ENCODE results near the gene GNAL.

Gene GNAL

DNA sequence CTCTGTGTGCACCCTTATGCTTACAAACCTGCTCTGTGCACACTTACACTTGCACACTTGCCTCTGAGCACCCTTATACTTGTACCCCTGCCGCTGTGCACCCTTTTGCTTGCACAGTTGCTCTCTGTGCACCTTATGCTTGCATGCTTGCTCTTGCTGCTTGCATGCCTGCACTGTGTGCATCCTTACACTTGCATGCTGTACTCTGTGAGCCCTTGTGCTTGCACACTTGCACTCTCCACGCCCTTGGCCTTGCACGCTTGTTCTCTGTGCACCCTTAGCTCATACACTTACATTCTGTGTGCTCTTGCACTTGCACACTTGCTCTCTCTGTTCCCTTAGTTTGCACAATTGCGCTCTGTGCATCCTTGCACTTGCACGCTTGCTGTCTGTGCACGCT is 78.3 kb downstream of the GNAL start:
- no peak for DNase-seq

DNA sequence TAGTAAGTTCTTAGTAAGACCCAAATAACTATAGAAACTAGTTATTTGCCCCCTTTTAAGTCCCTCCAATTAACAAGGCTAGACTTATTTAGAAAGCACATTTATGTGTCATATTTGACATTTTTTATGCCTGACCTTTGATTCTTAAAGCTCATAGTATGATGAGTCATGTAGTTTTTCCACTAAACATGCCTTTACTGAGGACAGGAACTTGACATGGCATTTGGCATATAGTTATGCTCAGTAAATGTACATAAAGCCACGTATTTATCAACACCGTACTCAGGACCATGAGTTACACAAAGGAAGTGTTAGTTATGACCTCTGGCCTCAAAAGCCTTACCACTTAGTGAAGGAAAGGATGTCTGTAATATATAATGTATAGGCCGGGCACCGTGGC is 78.9 kb downstream of the GNAL start:
- DNase-seq = peak; percentile 52

DNA sequence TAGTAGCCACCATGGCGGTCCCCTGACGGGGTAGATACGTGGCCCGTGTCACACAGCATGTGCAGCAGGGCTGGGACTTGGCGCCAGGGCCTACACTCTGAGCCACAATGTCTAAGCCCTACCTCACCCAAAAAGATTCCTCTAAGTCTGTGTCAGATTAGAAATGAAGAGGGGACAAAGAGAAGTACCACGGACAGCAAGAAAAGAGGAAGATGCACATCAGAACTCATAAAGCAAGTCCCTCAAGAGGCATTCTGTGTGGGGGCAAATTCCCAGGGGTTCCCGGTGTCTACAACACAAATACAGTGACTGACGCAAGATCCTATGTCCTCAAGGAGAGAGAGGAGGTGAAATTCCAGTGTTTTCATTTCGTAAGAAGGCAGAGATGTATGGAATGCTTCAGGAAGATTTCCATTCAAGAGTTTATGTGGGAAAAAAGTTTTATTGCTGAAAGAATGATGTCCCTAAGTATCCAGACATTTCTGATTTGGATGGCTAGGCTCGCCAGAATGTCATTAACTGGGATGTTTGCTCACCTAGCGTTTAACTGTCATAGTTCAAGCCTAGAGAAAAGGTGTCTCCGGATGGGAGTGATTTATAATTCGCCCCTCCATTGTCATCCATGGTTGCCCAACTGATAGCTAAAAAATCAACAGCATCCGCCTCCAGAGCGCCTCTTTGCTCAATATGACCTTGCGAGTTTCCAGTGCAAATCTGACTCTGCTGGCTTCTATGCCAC is 86.5 kb downstream of the GNAL start:
- DNase-seq = no peak

DNA sequence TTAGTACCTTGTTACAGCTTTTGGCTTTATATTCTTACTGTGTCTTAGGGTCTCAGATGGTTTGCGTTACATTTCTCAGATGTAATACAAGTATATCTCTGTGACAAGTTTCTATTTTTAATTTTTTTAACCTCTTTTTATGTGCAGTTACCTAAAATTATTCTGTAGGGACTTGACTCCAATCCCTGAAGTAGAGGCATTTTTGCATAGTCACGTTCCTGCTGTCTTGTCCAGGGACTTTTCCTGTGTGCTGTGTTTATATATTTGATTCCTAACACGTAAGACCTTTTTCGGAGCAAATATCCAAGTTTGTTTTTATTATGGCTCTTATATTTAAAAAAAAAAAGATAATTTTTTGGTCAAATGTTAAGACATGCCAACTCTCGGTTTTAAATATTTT is 91.0 kb downstream of the GNAL start:
- DNase-seq = no peak

DNA sequence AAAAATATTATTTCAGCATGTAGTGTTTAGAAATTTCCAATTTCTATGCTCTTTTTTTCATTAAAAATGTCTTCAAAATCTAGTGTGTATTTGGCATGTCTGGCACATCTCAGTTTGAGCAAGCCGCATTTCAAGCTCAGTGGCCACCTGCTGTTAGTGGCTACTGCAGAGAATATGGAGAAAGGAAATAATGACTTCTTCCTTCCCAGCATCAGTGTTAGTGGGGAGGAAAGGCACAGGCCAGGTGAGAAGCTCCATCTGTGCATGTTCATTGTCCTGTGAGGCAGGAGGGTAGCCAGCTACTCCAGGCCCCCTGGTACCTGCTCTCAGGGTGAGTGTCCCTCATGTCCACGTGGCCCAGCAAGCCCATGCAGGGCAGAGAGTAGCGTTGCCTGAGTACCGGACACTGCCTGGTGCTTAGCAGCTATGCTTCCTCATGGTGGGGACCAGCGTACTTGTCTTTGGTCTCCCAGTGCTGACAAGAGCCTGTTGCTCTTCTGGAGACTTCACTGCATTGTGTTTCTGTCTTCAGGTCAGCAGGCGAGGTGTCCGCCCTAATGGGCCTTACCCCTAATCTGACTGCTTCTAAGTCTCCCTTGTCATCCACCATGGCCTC is 94.8 kb downstream of the GNAL start:
- no peak for DNase-seq

DNA sequence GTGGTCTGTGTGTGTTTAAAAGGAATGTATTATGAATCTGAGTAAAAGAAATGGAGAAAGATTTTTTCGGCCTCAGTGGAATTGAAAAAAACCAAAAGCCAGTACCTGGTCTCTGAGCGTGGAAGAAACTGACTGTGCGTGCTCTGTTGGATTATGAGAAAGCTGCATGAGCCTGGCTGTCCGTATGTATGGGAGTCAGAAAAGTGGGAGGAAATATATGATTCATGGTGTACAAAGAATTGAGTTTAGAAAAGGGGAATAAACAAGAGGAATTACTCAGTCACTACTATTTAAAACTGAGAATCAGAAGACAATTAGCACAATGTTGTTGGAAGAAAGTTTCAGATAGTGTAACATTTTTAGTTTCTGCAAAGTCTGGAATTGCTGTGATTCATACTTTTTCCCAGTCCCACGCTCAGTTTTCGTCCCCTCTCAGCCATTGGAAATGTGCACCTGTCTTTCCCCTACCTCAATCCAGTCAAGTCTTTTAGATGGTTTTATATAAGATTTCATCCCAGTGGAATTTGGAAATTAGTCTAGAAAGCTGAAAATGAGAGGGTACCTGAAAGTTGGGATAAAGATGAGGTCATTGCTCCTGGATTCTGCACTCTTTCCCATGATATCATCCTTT is 95.7 kb downstream of the GNAL start:
- DNase-seq = no peak

DNA sequence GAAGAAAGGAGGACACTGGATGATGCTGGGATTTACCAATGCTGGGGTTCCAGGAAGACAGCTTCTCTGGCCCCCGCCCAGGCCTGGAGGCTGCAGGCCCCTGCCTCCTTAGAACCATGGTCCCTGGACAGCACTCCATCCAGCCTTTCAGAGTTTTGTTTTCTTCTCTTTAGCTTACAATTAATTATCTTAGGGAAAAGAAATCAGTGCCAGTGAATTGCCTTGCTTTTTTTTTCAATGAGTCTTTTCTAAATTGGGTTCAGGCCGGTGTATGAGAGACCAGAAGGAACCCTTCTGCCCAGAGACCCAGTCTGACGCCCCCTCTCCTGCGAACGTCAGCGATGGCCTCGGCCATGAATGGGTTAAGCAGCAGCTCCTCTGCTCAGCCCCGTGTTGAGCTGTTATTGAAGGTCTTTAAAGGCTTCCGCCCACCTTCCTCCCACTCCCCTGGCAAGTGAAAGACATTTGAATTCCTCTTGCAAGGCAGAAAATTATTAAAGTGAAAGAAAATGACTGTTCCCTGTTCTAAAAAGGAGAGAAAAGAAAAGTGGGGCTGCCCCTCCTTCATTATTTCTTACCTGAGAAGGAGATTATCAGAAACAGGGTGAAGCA is 96.5 kb downstream of the GNAL start:
- DNase-seq = no peak

DNA sequence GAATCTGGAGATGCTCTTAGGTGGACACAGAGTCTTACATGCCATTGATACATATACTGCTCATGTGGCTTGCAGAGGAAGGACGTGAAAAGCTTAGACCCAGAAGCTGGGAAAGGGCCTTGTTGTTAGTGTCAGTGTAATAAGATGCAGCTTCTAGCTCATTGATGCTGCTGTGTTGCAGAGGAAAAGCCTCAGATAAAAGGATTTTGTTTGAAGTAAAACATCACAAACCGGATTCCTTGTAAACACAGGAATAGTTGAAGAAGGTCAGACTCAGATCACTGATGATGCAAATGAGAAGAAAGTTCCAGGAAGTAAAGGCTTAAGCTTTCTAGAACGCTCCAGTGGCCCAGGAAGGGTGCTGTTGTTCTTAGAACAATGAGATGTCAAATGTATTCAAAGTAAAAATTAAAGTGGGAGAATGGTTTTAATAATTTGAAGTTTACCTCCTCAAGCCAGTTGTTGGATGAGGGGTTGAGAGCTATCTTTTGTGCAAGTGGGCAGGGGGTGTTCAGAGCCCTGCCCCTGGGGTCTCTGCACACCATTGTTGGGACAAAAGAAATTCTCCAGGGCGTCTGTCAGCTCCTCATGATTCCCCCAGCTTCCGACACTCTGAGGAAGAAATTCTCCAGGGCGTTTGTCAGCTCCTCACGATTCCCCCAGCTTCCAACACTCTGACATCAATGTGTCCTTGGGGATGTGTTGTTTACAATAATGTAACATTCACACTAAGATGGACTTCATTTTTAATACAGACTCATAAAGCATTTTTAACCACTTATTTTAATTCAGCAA is 100.8 kb downstream of the GNAL start:
- peak; percentile 1 for DNase-seq

DNA sequence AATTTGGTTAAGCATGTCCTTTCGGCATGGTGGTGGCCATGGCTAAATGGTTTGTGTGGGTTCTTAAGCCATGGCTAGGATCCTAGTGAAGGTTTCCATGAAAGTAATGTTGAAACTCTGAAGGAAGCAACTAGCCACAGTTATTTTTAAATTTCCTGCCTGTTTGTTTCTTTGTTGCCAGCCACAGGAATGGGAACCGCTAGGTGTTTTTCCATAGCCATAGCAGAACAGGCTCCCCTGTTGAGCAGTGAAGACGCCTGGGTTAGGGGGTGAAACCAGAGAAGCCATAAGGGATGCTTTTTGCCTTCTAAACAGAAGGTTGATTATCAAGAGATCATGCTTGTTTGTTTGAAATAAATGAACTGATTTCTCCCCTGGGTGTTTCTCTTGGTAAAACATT is 102.1 kb downstream of the GNAL start:
- DNase-seq = no peak

DNA sequence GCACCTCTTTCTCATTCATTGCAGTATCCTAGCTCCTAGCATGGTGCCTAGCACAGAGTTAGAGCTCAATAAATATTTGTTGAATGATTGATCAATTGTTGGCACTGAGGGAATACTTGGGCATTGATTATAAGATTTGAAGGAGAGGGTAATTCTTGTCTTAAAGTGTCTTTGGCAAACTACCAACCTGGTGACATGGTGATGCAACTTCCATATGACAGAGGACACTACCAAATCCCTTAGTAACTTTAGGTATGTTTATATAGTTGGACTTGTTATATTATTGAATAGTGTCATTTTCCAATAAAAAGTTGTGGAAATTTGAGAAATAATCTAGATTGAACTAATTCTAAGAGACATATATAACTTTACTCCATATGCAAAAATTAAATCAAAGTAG is 103.6 kb downstream of the GNAL start:
- DNase-seq = no peak

DNA sequence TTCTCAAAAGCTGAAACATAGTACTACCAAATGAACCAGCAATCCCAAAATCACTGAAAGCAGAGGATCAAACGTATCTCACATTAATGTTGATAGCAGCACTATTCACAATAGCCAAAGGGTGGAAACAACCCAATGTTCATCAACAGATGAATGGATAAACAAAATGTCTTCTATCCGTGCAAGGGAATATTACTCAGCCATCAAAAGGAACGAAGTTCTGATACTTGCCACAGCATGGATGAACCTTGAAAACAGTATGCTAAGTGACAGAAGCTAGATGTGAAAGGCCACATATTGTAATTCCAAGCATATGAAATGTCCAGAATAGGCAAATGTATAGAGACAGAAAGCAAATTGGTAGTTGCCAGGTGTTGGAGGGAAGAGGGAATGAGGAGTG is 105.1 kb downstream of the GNAL start:
- no peak for DNase-seq

DNA sequence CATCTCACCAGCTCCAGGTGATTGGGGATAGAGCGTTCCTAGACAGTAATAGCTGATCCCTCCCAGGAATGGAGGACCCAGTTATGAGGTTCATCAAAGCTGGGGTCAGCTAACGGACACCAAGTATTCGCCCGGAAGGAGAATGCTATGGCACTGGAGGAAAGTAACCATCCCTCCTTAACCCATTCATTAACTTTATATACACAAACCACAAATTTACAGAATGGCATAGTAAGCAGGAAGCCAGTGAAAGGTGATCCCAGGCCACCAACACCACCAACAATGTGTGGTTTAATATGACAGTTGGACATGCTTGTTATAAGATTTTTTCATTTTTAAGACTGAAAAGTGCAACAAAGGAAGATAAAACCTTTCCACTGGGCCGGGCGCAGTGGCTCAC is 106.9 kb downstream of the GNAL start:
- DNase-seq = no peak

DNA sequence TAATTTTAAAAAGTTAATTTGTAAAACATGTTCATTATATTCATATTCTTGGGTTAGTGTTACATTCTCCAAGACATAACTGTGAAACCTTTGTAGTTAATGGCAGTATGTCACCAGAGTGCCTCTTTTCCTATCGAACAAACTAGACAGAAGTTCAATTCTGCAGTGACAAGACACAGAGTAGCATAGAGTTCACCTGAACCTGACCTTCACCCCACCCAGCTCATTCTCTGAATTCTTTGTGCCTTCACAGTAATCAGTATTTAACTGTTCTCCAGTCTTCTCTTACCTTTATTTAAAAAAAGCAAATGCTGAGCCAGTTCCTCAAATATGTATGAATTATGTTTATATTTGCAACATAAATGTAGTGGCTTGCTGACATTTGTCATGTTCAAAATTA is 109.2 kb downstream of the GNAL start:
- DNase-seq = no peak

DNA sequence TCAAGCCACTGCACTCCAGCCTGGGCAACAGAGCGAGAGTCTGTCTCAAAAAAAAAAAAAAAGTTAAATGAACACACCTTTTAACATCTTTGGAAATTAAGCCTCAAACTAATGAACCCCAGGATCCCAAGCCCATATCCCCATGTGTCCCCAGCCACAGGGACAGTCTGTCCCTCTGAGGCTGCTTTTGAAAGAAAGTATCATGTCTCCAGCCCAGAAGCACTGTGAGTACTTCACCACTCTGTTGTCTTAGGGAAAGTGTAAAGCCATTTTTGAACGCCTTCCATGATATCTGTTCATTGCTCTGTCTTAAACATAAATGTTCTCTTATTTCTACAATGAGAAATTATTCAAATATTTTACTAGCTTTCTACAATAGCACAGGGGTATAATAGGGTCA is 110.0 kb downstream of the GNAL start:
- no peak for DNase-seq

DNA sequence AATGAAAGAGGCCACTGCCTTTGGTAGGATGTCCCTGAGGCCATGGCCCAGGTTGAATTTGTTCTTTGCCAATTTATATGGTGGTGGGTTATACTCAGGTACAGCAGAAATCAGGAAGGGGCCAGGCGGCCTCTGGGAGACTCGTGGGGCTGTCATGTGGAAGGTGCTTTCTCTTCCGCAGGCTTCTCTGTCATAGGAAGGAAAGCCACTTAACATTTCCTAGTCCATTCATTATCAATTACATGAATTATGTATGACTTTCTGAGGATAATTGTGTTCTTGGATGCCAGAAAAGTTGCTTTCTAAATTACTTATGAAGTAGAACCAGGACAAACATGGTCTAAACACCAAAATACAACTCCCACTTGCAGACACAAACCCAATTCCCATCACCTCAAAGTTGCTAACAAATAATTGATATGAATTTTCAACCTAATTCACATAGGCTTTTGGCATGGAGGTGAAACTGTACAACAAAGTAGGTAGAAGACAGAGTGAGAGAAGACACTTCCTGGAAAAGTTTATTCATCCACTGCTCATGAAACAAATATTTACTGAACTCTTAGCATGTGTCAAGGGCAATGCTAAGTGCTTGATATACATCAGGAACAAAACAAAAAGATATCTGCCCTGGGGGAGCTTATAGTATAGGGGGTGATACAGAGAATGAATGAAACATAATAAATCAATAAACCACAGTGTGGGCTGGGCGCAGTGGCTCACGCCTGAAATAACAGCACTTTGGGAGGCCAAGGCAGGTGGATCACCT is 111.7 kb downstream of the GNAL start:
- no peak for DNase-seq

DNA sequence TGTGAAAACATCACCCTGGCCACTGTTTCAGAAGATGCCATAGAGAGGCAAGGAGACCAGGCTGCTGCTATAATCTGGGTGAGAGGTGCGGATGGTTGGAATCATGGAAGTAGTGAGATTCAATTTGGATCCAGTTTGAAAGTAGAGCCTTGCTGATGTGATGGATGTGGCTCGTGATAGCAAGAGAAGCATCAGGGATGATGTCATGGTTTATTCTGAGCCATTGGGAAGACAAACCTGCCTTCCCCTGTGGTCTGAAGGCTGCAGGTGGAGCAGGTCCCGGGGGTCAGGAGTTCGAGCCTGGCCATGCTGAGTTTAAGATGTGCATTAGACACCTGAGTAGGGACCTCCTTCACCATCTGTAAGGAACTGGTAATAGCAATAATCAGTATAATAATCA is 112.5 kb downstream of the GNAL start:
- no peak for DNase-seq

DNA sequence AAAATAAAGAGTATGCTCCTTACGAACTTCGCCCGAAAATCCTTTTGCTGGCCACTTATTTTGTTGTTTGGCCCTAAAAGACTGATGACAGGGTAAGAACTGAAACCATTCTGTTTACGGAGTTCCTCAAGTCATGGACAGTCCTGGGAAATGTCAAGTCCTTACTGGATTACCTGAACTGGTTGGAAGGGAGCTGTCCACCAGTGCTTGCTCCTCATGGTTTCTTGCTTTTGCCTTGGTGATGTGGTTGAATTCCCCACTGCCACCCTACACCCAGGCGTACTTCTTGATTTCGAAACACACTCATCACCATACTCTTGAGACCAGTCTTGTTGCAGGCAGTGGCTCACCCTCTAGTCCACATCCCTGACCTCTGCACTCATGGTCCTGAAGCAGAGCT is 113.1 kb downstream of the GNAL start:
- DNase-seq = no peak

DNA sequence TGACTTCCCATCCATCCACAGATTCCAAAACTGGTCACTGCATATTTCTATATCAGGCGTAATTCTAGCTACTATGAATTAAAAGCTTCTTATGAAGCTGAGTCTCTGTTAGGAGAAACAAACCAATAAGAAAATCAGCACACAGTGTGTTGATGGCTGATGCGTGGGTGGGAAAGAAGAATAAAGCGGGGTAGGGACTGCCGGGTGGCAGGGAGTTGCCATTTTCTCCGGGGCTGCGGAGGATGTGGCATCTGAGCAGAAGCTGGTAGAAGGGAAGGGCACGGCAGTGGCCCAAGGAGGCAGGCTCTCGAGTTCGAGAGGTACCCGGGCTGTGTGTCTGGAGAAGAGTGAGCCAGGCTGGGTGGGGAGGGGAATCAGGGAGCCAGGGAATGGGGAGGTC is 113.5 kb downstream of the GNAL start:
- DNase-seq = no peak

DNA sequence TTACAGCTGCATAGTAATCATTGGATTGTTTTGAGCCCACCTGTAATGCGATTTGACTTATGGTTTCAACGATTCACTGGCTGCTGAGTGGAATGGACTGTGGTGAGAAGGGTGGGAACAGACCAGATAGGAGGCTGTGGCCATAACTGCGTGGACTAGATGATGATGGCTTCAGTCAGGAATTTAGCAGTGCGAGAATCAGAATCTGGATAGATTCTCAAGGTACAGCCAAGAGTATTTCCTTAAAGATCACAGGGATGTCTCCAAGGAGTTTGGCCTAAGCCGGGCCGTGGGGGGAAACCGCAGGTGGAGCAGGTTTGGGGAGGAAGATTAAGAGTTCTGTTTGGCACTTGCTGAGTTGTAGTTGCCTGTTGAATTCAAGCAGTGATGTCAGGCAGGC is 118.2 kb downstream of the GNAL start:
- peak; percentile 57 for DNase-seq

DNA sequence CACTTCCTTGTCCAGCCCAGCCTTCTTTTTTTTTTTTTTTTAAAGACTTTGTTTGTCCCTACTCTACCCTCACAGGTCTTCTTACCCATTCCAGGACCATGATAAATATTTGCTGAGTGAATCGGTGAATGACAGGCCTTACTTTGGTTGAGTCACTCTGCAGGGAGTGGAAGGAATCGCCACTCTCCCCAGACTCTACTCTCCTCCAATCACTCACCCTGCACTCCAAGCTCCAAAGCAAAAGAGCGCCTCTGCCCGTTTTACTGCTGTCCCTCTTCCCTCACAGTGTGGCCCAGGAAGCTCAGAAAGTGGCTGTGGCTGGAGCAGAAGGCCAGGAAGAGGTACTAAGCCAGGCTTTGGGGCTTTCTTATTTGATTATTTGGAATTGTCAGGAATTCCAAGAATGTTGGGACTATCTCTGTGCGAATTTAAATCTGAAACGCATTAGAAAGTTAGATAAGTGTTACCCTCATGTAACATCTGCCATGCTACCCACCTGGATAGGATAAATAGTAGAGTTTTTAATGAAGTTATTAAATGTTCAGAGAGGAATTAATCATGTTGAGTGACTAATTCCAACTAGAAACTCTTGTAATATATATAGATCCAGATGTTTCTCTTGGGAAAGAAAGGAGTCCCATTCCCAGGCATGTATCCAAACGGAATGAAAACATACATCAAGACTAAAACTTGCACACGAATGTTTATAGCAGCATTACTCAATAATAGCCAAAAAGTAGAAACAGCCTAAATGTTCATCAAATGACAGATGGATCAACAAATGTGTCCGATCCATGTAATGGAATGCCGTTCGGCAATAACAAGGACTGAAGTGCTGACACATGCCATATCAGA is 119.2 kb downstream of the GNAL start:
- peak; percentile 85 for DNase-seq

DNA sequence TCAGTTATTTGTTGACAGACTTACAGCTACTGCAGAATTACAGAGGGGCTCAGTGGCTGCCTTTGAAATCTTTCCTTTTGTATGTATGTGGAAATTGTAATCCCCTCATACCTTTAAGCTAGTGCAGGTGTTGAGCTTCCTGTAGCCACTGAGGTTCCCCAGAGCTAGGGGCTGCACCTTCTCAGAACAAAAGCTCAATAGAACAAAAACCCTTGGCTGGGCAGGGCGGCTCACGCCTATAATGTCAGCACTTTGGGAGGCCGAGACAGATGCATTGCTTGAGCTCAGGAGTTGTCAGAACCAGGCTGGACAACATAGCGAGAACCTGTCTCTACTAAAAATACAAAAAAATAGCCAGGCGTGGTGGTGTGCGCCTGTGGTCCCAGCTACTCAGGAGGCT is 120.8 kb downstream of the GNAL start:
- DNase-seq = no peak
